ENCODE data around the gene TBC1D4.

The TBC1D4 gene

DNA sequence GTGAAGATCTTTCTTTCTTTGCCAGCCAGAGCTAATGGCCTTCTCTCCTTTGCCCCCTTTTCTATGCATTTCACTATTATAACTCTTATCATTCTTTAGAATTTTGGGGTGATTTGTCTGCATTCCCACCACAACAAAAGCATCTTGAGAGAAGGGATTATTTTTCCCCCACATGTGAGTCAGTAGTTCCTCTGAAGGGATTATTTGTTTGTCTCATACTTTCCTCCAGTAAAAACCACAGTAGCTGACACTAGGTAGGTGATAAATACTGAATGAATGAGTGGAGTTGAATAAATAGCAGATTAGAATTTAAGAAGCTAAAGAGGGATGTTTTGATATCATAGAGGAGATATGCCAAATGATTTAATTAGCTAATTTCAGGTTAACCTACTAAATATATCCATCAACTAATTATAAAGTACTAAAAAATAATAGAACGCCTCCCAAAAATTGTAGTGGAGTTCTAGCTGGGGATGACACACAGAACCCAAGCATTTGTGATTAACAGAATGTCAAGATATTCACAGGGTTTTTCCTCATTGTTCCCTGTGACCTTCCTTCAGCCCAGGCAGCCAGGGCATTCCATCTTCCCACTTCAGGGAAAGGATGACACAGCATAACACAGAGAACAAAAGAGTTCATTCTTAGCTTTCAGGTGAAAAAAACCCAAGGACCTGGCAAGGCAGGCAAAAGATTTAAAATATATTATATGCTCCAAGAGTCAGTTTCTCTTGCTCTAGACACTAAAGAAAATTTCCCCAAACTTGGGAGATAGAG, 3.5 kb upstream of the TBC1D4 start:
- no peak for DNase-seq (ENCODE audit: low read depth in 2 of 2)

DNA sequence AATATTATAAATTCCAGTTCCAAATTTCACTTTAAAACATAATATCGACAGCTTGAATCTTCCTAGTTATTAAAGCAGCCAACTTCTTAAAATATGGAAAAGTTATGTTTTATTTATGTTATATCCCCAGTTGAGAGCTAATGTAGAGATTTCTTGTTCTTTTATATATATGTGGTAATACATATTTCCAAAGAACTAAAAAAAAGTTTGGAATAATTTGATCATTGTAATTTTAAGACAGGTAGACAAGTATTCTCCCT, 781 bp upstream of the TBC1D4 start:
- no peak for DNase-seq (ENCODE audit: low read depth in 2 of 2)

GRCh38 chr13:75481176-75482069, 546 bp downstream of the TBC1D4 start:
- DNase-seq (ENCODE audit: low read depth in 2 of 2): peak in 1 of 2 donors; percentile 9

DNA sequence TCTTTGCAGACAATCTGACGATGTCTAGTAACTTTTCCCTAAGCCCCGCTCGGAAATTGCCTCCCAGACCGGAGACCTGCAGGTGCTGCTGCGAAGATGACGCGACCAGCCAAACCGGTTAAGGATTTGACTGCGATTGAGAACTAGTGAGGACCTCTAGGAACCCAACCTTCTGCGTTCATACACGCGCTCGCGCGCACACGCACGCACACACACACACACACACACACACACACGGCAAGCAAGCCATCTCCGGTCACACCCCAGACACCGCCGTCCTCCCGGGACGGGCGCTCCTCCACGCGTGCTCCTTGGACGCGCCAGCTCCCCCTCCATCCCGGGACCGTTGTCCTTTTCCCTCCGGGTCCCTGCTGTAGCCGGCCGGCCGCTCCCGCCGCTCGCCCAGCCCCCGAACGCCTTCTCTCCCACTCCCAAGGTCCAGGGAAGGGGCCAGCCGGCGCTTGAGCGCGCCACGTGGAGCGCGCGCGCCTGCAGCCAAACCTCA, 1.2 kb downstream of the TBC1D4 start:
- DNase-seq (ENCODE audit: low read depth in 2 of 2): peak in 1 of 2 donors; percentile 4

DNA sequence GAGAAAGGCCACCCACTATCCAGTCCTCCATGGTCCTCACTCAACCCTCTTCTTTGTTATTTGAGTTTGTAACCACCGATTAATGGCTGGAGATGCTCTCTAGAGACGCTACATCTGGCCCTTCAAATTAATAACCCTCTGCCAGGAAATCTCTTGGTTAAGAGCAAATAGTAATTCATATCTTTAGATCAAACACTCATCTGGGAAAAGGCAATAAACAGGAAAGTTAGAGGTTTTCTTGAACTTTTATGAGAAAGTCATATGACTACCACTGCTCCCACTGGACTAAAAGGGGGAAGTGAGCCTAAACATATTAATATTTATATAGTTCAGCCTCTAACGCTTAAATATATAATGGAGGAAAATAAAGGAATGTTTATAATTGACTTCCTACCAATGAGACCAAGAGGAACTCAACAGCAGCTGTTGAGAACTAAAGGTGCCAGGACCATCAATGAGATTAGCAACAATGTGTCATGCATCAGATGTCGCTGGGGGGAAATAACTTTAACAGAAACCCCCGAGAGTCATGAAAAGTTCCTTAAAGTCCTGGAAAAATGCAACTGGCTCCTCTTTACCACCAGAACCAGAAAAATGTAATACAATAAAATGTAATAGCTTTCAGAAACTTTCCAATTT, 2.7 kb downstream of the TBC1D4 start:
- no peak for DNase-seq (ENCODE audit: low read depth in 2 of 2)

DNA sequence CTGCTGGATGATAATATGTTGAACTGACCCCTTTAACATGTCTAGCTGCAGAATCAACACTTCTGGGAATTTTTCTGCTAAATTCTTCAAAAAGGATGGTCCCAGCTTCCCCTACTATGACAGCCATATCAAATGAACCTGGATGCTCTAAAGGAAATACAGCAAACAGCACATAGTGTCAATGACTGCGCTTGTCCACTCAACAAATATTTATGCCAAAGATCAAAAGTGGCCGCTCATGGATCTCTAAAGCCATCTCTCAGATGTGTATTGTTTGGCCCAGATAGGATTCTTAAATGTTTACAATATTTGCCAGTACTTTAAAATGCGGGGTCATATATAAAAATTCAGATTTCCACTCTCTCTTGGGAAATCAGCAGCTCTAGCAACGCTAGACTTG, 3.3 kb downstream of the TBC1D4 start:
- no peak for DNase-seq (ENCODE audit: low read depth in 2 of 2)

GRCh38 chr13:75474956-75475355, 7.0 kb downstream of the TBC1D4 start:
- no peak for DNase-seq (ENCODE audit: low read depth in 2 of 2)

DNA sequence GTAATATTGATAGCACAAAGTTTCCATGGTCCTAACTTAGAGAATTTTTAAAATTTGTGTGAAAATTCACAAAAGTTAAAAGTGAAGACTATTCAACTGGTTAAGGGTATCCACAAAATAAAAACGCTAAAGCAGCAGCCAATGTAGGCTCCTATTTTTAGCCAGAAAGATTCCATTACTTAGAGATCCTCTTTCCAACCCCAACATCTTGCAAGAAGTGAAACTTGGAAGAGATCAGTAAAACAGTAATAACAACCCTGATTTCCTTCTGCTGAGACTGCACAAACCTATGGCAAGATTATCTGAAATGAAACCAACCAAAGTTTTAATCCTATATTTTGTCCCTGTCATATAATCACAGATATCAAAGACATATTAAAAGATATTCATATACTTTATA, 8.5 kb downstream of the TBC1D4 start:
- no peak for DNase-seq (ENCODE audit: low read depth in 2 of 2)

DNA sequence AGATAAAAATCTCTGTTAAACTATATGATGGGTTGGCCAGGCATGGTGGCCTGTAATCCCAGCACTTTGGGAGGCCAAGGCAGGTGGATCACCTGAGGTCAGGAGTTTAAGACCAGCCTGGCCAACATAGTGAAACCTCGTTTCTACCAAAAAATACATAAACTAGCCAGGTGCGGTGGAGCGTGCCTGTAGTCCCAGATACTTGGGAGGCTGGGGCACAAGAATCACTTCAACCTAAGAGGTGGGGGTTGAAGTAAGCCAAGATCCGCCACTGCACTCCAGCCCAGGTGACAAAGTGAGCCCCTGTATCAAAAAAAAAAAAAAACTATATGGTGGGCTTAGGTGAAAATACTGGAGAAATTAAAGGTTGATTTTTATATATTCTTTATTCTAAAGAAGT, 11.3 kb downstream of the TBC1D4 start:
- DNase-seq (ENCODE audit: low read depth in 2 of 2): no peak

- no peak for DNase-seq (ENCODE audit: low read depth in 2 of 2)
Measured at GRCh38 chr13:75469047-75469446, 12.9 kb downstream of the TBC1D4 start.

DNA sequence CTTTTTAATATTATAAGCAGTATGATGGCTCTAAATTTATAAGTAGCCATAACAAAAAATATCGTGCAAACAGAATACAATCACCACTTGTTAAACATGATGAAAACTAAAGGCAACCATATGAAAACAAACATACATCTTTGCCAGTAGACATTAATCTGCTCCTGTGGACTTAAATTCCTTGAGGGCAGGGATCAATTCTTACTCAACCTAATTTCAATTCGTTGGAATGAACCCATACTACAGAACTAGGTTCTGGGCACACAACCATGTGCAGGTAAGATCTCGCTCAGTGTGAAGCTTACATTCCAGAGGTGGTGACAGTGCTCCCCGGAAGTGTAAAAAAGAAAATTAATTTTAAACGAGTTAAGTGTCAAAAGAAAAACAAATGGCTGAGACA, 13.4 kb downstream of the TBC1D4 start:
- no peak for DNase-seq (ENCODE audit: low read depth in 2 of 2)

GRCh38 chr13:75468098-75468497, 13.9 kb downstream of the TBC1D4 start:
- no peak for DNase-seq (ENCODE audit: low read depth in 2 of 2)

- DNase-seq (ENCODE audit: low read depth in 2 of 2): no peak
Measured at GRCh38 chr13:75467040-75467728, 14.8 kb downstream of the TBC1D4 start.

GRCh38 chr13:75465236-75465635, 16.7 kb downstream of the TBC1D4 start:
- DNase-seq (ENCODE audit: low read depth in 2 of 2): no peak

DNA sequence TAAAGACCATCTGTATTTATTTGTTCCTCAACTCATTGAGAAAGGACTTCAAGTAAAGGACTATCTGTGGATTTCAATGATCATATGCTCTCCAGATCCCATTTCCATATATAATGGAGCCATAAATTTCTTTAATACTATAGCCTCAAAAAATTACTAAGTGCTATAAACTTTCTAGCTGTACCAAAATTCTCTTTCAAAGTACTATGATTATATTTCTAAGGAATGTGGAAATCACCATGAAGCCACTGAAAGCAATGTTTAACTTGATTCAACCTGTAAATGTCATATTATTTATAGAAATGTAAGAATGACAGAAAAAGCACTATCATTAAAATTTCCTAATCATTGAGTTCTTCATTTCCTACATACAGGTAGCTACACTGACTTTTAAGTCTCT, 20.7 kb downstream of the TBC1D4 start:
- no peak for DNase-seq (ENCODE audit: low read depth in 2 of 2)

- no peak for DNase-seq (ENCODE audit: low read depth in 2 of 2)
Measured at GRCh38 chr13:75460644-75461043, 21.3 kb downstream of the TBC1D4 start.

DNA sequence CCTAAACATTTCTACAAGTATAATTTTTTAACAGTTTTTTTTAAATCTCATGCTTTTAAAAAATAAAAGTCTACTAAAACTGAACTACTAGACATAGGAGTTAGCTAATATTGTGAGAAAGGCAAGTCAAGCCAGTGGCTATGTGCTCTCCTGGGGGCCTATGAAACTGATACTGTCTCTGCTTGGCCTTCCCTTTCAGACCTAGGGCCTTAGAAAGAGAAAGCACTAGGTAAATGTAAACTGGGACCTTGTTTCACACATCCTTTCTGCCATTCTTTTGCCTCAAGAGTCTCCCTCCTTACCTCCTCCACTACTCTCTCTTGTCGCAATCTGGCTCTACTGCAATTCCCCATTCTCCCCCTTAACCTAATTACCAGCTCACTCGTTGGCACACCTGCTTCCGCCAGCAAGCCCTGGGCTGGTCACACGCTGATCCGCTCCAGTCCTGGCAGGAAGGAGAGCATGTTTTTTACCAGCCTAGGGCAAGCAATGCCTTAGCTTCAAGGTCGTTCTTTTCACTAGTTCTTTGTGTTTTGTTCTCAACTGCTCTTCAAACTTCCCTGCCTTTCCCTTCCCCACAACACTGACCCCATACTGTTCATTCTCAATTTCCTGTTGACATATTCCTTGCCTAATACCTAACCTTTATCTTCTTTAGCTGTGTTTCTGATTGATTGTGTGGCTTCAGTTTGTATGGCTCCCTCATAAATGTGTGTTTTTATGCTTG, 23.1 kb downstream of the TBC1D4 start:
- no peak for DNase-seq (ENCODE audit: low read depth in 2 of 2)

DNA sequence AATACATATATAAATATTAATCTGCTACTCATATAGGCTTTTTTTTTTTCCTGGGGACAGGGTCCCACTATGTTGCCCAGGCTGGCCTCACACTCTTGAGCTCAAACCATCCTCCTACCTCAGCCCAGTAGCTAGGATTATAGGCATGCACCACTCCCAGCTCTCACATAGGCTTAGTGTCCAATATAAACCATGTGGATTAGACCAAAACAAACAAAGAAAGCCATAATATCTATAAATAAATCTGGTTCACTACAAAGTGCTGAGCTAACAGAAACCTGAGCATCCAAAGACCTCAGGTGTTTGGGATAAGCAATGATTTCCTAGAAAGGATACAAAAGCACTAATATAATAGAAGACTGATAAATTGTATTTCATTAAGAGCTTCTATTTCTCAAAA, 26.0 kb downstream of the TBC1D4 start:
- no peak for DNase-seq (ENCODE audit: low read depth in 2 of 2)

DNA sequence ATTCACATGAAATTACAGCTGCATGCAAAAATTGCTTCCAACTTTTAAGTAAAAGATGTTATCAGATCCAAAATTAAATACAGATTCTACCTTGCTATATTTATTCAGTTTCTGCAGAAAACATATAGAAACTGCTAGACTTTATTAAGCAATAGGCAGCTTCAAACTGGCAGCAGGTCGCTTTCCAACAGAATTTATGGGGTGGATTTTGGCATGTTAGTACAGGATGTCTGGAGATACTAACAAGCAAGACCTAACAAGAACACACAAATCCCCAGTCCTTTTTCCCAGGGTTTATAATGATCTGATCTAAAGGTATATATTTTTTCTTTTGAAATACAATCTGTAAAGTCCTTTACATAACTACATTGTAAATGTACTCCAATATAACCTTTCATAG, 27.5 kb downstream of the TBC1D4 start:
- DNase-seq (ENCODE audit: low read depth in 2 of 2): no peak

DNA sequence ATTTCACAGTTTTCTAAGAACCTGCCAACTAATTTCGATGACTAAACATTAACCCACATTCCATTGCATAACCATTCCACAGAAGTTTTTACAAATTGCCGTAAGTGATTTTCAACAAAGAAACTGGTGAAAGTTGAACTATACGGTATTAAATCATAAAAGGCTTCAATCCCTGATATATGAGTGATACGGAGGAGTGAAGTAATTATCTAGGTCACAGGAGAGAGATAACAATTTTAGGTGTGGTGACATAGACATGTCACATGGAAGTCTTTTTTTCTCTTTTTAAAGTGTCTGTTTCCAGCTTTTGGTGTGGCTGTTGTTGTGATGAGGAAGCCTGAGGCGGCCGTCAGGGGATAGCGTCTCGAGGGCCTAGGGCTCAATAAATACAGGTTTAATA, 29.4 kb downstream of the TBC1D4 start:
- no peak for DNase-seq (ENCODE audit: low read depth in 2 of 2)

- no peak for DNase-seq (ENCODE audit: low read depth in 2 of 2)
Measured at GRCh38 chr13:75447493-75447892, 34.5 kb downstream of the TBC1D4 start.

All from stimulated activated CD4-positive, alpha-beta T cell treated with anti-CD3 and anti-CD28 coated beads, Interleukin-1b, Interleukin-23, amount 100 ng/mL, for 4 hours (primary cell).